Measurements from ENCODE around the gene PANX2.

The PANX2 gene

GRCh38 chr22:50184004-50184901, 13.7 kb downstream of the PANX2 start:
- Histone ChIP-seq H3K9me3 (ENCODE audit: control insufficient read depth in 2 of 2, low read length in 2 of 2) (no peaks in the 10 kb centered on the region), H3K36me3 (ENCODE audit: control insufficient read depth in 2 of 2, insufficient read depth in 2 of 2, low read length in 2 of 2) (no peaks in the 10 kb centered on the region), H3K9ac (ENCODE audit: low read depth in 1 of 2, low read length in 2 of 2) (no peak overlapping the region), H3K4me1 (ENCODE audit: control insufficient read depth in 2 of 2, insufficient read depth in 2 of 2, low read length in 2 of 2) (peaks cover 21 to 39% of the 10 kb centered on the region in 2 donors), H3K27ac (ENCODE audit: low read depth in 2 of 2, low read length in 2 of 2) (peak overlapping the region in 1 of 2 donors; percentile 32), H3K4me3 (ENCODE audit: low read length in 2 of 2) (peak overlapping the region in 1 of 2 donors; percentile 7), H3K27me3 (ENCODE audit: control insufficient read depth in 2 of 2, insufficient read depth in 2 of 2, low read length in 2 of 2) (peaks cover 2% of the 10 kb centered on the region in 2 donors)

GRCh38 chr22:50184902-50185374, 14.4 kb downstream of the PANX2 start:
- Histone ChIP-seq H3K9ac (ENCODE audit: low read depth in 1 of 2, low read length in 2 of 2) (peak overlapping the region in 1 of 2 donors; percentile 58), H3K27ac (ENCODE audit: low read depth in 2 of 2, low read length in 2 of 2) (peak overlapping the region in 1 of 2 donors; percentile 16), H3K9me3 (ENCODE audit: control insufficient read depth in 2 of 2, low read length in 2 of 2) (no peaks in the 10 kb centered on the region), H3K4me3 (ENCODE audit: low read length in 2 of 2) (peak overlapping the region; percentile 60 to 80), H3K36me3 (ENCODE audit: control insufficient read depth in 2 of 2, insufficient read depth in 2 of 2, low read length in 2 of 2) (no peaks in the 10 kb centered on the region), H3K27me3 (ENCODE audit: control insufficient read depth in 2 of 2, insufficient read depth in 2 of 2, low read length in 2 of 2) (no peaks in the 10 kb centered on the region), H3K4me1 (ENCODE audit: control insufficient read depth in 2 of 2, insufficient read depth in 2 of 2, low read length in 2 of 2) (peaks cover 28 to 41% of the 10 kb centered on the region in 2 donors)

GRCh38 chr22:50185375-50186087, 15.0 kb downstream of the PANX2 start, which contains the start of gene TRABD:
TRABD (plus strand) TSS chr22:50185913; CDS start chr22:50193061, 7,148 bp downstream.
- Histone ChIP-seq H3K9ac (ENCODE audit: low read depth in 1 of 2, low read length in 2 of 2) (peak within 1 kb of the TSS; percentile 72 to 75), H3K27ac (ENCODE audit: low read depth in 2 of 2, low read length in 2 of 2) (peak within 1 kb of the TSS; percentile 52 to 68), H3K27me3 (ENCODE audit: control insufficient read depth in 2 of 2, insufficient read depth in 2 of 2, low read length in 2 of 2) (no peaks in the 10 kb centered on the region), H3K9me3 (ENCODE audit: control insufficient read depth in 2 of 2, low read length in 2 of 2) (no peaks in the 10 kb centered on the region), H3K36me3 (ENCODE audit: control insufficient read depth in 2 of 2, insufficient read depth in 2 of 2, low read length in 2 of 2) (no peaks in the 10 kb centered on the region), H3K4me3 (ENCODE audit: low read length in 2 of 2) (peak within 1 kb of the TSS; percentile 62 to 80), H3K4me1 (ENCODE audit: control insufficient read depth in 2 of 2, insufficient read depth in 2 of 2, low read length in 2 of 2) (peaks cover 31 to 47% of the 10 kb centered on the region in 2 donors)

- Histone ChIP-seq H3K4me3 (ENCODE audit: low read length in 2 of 2) (peak overlapping the region; percentile 62 to 70), H3K9me3 (ENCODE audit: control insufficient read depth in 2 of 2, low read length in 2 of 2) (no peaks in the 10 kb centered on the region), H3K4me1 (ENCODE audit: control insufficient read depth in 2 of 2, insufficient read depth in 2 of 2, low read length in 2 of 2) (peaks cover 37 to 52% of the 10 kb centered on the region in 2 donors), H3K27ac (ENCODE audit: low read depth in 2 of 2, low read length in 2 of 2) (peak overlapping the region; percentile 52 to 68), H3K27me3 (ENCODE audit: control insufficient read depth in 2 of 2, insufficient read depth in 2 of 2, low read length in 2 of 2) (no peaks in the 10 kb centered on the region), H3K9ac (ENCODE audit: low read depth in 1 of 2, low read length in 2 of 2) (peak overlapping the region; percentile 63 to 72), H3K36me3 (ENCODE audit: control insufficient read depth in 2 of 2, insufficient read depth in 2 of 2, low read length in 2 of 2) (no peaks in the 10 kb centered on the region)
These were observed 15.7 kb downstream of the PANX2 start for GRCh38 chr22:50186181-50186714.

GRCh38 chr22:50186761-50187523, 16.4 kb downstream of the PANX2 start:
- peak overlapping the region; percentile 63 to 72 for H3K9ac ChIP-seq (ENCODE audit: low read depth in 1 of 2, low read length in 2 of 2)
- H3K4me1 ChIP-seq (ENCODE audit: control insufficient read depth in 2 of 2, insufficient read depth in 2 of 2, low read length in 2 of 2), result peaks cover 43 to 57% of the 10 kb centered on the region in 2 donors
- peak overlapping the region; percentile 52 to 68 for H3K27ac ChIP-seq (ENCODE audit: low read depth in 2 of 2, low read length in 2 of 2)
- H3K4me3 ChIP-seq (ENCODE audit: low read length in 2 of 2), result peak overlapping the region; percentile 62 to 70
- no peaks in the 10 kb centered on the region for H3K9me3 ChIP-seq (ENCODE audit: control insufficient read depth in 2 of 2, low read length in 2 of 2)
- H3K27me3 ChIP-seq (ENCODE audit: control insufficient read depth in 2 of 2, insufficient read depth in 2 of 2, low read length in 2 of 2), result no peaks in the 10 kb centered on the region
- H3K36me3 ChIP-seq (ENCODE audit: control insufficient read depth in 2 of 2, insufficient read depth in 2 of 2, low read length in 2 of 2), result no peaks in the 10 kb centered on the region

- no peaks in the 10 kb centered on the region for H3K9me3 ChIP-seq (ENCODE audit: control insufficient read depth in 2 of 2, low read length in 2 of 2)
- H3K36me3 ChIP-seq (ENCODE audit: control insufficient read depth in 2 of 2, insufficient read depth in 2 of 2, low read length in 2 of 2), result peaks cover 0 to 3% of the 10 kb centered on the region in 2 donors
- peak overlapping the region in 1 of 2 donors; percentile 32 for H3K9ac ChIP-seq (ENCODE audit: low read depth in 1 of 2, low read length in 2 of 2)
- H3K27me3 ChIP-seq (ENCODE audit: control insufficient read depth in 2 of 2, insufficient read depth in 2 of 2, low read length in 2 of 2), result no peaks in the 10 kb centered on the region
- H3K4me1 ChIP-seq (ENCODE audit: control insufficient read depth in 2 of 2, insufficient read depth in 2 of 2, low read length in 2 of 2), result peaks cover 51 to 60% of the 10 kb centered on the region in 2 donors
- H3K27ac ChIP-seq (ENCODE audit: low read depth in 2 of 2, low read length in 2 of 2), result peak overlapping the region in 1 of 2 donors; percentile 95
- no peak overlapping the region for H3K4me3 ChIP-seq (ENCODE audit: low read length in 2 of 2)
These were observed 17.8 kb downstream of the PANX2 start for GRCh38 chr22:50188356-50188755.

GRCh38 chr22:50189184-50189848, 18.8 kb downstream of the PANX2 start:
- peaks cover 49 to 53% of the 10 kb centered on the region in 2 donors for H3K4me1 ChIP-seq (ENCODE audit: control insufficient read depth in 2 of 2, insufficient read depth in 2 of 2, low read length in 2 of 2)
- peak overlapping the region; percentile 94 to 95 for H3K27ac ChIP-seq (ENCODE audit: low read depth in 2 of 2, low read length in 2 of 2)
- no peaks in the 10 kb centered on the region for H3K27me3 ChIP-seq (ENCODE audit: control insufficient read depth in 2 of 2, insufficient read depth in 2 of 2, low read length in 2 of 2)
- H3K36me3 ChIP-seq (ENCODE audit: control insufficient read depth in 2 of 2, insufficient read depth in 2 of 2, low read length in 2 of 2), result peaks cover 3 to 9% of the 10 kb centered on the region in 2 donors
- no peak overlapping the region for H3K4me3 ChIP-seq (ENCODE audit: low read length in 2 of 2)
- H3K9me3 ChIP-seq (ENCODE audit: control insufficient read depth in 2 of 2, low read length in 2 of 2), result no peaks in the 10 kb centered on the region
- peak overlapping the region; percentile 82 to 83 for H3K9ac ChIP-seq (ENCODE audit: low read depth in 1 of 2, low read length in 2 of 2)

- Histone ChIP-seq H3K27me3 (ENCODE audit: control insufficient read depth in 2 of 2, insufficient read depth in 2 of 2, low read length in 2 of 2) (no peaks in the 10 kb centered on the region), H3K4me3 (ENCODE audit: low read length in 2 of 2) (peak overlapping the region; percentile 79), H3K36me3 (ENCODE audit: control insufficient read depth in 2 of 2, insufficient read depth in 2 of 2, low read length in 2 of 2) (peaks cover 8 to 14% of the 10 kb centered on the region in 2 donors), H3K9me3 (ENCODE audit: control insufficient read depth in 2 of 2, low read length in 2 of 2) (no peaks in the 10 kb centered on the region), H3K27ac (ENCODE audit: low read depth in 2 of 2, low read length in 2 of 2) (peak overlapping the region; percentile 94 to 95), H3K4me1 (ENCODE audit: control insufficient read depth in 2 of 2, insufficient read depth in 2 of 2, low read length in 2 of 2) (peaks cover 49 to 52% of the 10 kb centered on the region in 2 donors), H3K9ac (ENCODE audit: low read depth in 1 of 2, low read length in 2 of 2) (peak overlapping the region; percentile 82 to 83)
These were observed 19.3 kb downstream of the PANX2 start for GRCh38 chr22:50189849-50190181.

Data from mucosa of rectum (tissue), 2 donors.